ENCODE results near the gene BASP1.
"Not testable (repeated sequence)": the region's sequence is repeated elsewhere in the genome, so short reads cannot be mapped to it uniquely, and the experiment has no call there.

The BASP1 gene

DNA sequence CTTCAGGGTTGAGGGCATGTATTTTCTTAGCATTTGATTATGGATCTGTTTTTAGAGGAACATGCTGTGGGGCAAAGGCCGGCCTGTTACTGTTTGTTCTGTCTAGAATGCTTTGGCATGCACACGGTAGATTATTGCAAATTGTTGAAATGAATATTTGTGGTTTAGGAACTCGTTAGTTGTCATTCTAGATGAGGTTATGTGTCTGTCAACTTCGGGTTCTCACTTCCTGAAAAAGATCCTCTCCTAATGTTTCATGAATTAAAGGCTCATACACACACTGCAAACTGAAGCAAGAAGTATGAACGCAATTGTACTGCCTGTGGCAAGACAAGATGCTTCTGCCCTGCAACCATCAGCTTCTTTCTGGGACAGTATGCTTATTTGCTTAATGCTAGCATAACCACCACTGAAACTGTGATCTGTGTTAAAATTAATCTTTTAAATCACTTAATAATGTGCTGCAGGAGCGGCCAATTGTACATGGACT is 99.6 kb downstream of the BASP1 start (continued):
- TF ChIP-seq ZNF138 (tag by site-specific recombination; IDR thresholded peaks at IDR 0.05; ENCODE audit: borderline replicate concordance) (no peak), ZNF175 (tag by site-specific recombination; IDR thresholded peaks at IDR 0.05) (no peak), ZFHX2 (tag by site-specific recombination; conservative IDR thresholded peaks at IDR 0.05) (no peak), ZNF549 (tag by site-specific recombination; IDR thresholded peaks at IDR 0.05) (no peak), GLI4 (tag by site-specific recombination; IDR thresholded peaks at IDR 0.05) (no peak), ZNF114 (tag by site-specific recombination; IDR thresholded peaks at IDR 0.05) (no peak), SALL2 (tag by site-specific recombination; IDR thresholded peaks at IDR 0.05; ENCODE audit: borderline replicate concordance) (no peak)
- TF ChIP-seq, protein P1, sequence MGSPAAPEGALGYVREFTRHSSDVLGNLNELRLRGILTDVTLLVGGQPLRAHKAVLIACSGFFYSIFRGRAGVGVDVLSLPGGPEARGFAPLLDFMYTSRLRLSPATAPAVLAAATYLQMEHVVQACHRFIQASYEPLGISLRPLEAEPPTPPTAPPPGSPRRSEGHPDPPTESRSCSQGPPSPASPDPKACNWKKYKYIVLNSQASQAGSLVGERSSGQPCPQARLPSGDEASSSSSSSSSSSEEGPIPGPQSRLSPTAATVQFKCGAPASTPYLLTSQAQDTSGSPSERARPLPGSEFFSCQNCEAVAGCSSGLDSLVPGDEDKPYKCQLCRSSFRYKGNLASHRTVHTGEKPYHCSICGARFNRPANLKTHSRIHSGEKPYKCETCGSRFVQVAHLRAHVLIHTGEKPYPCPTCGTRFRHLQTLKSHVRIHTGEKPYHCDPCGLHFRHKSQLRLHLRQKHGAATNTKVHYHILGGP (tag by site-specific recombination; IDR thresholded peaks at IDR 0.05) = no peak
- TF ChIP-seq, protein P2, sequence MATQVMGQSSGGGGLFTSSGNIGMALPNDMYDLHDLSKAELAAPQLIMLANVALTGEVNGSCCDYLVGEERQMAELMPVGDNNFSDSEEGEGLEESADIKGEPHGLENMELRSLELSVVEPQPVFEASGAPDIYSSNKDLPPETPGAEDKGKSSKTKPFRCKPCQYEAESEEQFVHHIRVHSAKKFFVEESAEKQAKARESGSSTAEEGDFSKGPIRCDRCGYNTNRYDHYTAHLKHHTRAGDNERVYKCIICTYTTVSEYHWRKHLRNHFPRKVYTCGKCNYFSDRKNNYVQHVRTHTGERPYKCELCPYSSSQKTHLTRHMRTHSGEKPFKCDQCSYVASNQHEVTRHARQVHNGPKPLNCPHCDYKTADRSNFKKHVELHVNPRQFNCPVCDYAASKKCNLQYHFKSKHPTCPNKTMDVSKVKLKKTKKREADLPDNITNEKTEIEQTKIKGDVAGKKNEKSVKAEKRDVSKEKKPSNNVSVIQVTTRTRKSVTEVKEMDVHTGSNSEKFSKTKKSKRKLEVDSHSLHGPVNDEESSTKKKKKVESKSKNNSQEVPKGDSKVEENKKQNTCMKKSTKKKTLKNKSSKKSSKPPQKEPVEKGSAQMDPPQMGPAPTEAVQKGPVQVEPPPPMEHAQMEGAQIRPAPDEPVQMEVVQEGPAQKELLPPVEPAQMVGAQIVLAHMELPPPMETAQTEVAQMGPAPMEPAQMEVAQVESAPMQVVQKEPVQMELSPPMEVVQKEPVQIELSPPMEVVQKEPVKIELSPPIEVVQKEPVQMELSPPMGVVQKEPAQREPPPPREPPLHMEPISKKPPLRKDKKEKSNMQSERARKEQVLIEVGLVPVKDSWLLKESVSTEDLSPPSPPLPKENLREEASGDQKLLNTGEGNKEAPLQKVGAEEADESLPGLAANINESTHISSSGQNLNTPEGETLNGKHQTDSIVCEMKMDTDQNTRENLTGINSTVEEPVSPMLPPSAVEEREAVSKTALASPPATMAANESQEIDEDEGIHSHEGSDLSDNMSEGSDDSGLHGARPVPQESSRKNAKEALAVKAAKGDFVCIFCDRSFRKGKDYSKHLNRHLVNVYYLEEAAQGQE (tag by site-specific recombination; IDR thresholded peaks at IDR 0.05) = no peak

DNA sequence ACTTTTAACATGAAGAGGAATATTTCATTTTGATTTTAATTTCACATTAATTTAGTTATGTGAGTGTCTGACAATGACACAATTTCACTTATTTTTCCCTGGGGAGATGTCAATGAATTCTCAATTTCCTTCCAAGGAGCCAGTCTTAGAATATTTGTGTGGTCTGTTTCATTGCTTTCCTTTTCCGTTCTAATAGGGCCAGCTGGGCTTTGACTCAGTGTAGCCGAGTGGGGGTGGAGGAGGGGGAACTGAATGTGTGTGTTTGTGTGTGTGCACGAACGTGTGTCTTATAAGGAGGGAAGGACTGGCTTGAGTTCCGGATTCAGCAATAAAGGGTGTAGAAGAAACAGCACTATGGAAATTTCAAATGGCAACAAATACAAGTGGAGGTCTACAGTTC is 100.0 kb downstream of the BASP1 start:
- POLR2A ChIA-PET = no interaction called here
- H3K4me3 ChIP-seq (ENCODE audit: low read depth, low read length) = no peak overlapping the region

DNA sequence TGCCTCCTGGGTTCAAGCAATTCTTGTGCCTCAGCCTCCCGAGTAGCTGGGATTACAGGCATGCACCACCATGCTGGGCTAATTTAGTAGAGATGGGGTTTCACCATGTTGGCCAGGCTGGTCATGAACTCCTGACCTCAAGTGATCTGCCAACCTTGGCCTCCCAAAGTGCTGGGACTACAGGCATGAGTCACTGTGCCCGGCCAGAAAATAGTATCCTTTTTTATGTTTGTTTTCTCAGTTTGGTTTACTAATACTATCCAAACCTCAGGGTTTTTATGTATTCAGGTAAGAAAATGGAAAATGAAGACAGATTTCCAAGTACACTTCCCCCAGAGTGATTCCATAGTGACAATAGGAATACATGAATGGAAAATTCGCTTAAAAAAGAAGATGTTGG is 101.7 kb downstream of the BASP1 start:
- H3K4me3 ChIP-seq (ENCODE audit: low read depth, low read length); POLR2A ChIA-PET; H3K9me3 ChIP-seq (ENCODE audit: control insufficient read depth, insufficient read depth, low read depth, low read length); H3K36me3 ChIP-seq (ENCODE audit: control insufficient read depth in 2 of 2, insufficient read depth in 1 of 2, low read length in 2 of 2); H3K27ac ChIP-seq (ENCODE audit: extremely low read depth, low read depth, low read length): not testable (repeated sequence)
- CTCF ChIA-PET = interaction anchor here (0.7 kb wide), 1 partner anchor 25 kb away, joined by 5 read pairs; no protein-coding TSS in a partner anchor
- peaks cover 37% of the 10 kb centered on the region for H3K4me1 ChIP-seq (ENCODE audit: control insufficient read depth, insufficient read depth, low read length)

More for the DNA sequence above, 100.0 kb downstream of the BASP1 start:
- Histone ChIP-seq H3K36me3 (ENCODE audit: control insufficient read depth in 2 of 2, insufficient read depth in 1 of 2, low read length in 2 of 2) (no peaks in the 10 kb centered on the region), H3K27ac (ENCODE audit: extremely low read depth, low read depth, low read length) (no peak overlapping the region), H3K4me1 (ENCODE audit: control insufficient read depth, insufficient read depth, low read length) (peaks cover 37% of the 10 kb centered on the region), H3K9me3 (ENCODE audit: control insufficient read depth, insufficient read depth, low read depth, low read length) (no peaks in the 10 kb centered on the region)
- TF ChIP-seq ZNF747 (tag by site-specific recombination; IDR thresholded peaks at IDR 0.05) (no peak), ZNF514 (tag by site-specific recombination; IDR thresholded peaks at IDR 0.05) (no peak)
- TF ChIP-seq, protein P3, sequence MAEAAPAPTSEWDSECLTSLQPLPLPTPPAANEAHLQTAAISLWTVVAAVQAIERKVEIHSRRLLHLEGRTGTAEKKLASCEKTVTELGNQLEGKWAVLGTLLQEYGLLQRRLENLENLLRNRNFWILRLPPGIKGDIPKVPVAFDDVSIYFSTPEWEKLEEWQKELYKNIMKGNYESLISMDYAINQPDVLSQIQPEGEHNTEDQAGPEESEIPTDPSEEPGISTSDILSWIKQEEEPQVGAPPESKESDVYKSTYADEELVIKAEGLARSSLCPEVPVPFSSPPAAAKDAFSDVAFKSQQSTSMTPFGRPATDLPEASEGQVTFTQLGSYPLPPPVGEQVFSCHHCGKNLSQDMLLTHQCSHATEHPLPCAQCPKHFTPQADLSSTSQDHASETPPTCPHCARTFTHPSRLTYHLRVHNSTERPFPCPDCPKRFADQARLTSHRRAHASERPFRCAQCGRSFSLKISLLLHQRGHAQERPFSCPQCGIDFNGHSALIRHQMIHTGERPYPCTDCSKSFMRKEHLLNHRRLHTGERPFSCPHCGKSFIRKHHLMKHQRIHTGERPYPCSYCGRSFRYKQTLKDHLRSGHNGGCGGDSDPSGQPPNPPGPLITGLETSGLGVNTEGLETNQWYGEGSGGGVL (tag by site-specific recombination; IDR thresholded peaks at IDR 0.05) = 0 out of 2 replicates have a peak, but pooled peaks have one; percentile 28
- TF ChIP-seq, protein P4, sequence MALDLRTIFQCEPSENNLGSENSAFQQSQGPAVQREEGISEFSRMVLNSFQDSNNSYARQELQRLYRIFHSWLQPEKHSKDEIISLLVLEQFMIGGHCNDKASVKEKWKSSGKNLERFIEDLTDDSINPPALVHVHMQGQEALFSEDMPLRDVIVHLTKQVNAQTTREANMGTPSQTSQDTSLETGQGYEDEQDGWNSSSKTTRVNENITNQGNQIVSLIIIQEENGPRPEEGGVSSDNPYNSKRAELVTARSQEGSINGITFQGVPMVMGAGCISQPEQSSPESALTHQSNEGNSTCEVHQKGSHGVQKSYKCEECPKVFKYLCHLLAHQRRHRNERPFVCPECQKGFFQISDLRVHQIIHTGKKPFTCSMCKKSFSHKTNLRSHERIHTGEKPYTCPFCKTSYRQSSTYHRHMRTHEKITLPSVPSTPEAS (tag by site-specific recombination; IDR thresholded peaks at IDR 0.05) = peak; percentile 81
- CTCF ChIA-PET = interaction anchor here (1.0 kb wide), 1 partner anchor 101 kb away, joined by 4 read pairs; no protein-coding TSS in a partner anchor

Data from HEK293 (cell line).